Peyer's patch (tissue), 4 donors: ENCODE measurements around the gene IFNL1. TPM values are rescaled to one million over a fixed set of nuclear protein-coding genes. Genes with fewer than 3 reads are reported as not detected.

ENCODE experiments used
- DNase-seq, 3 donors: peaks; one replicate each; pipeline ENCODE4 v3.0.0-alpha.2; 2017 to 2019
- H3K27ac ChIP-seq, 4 donors: fragments of 200-600 bp; sonication (generic); one replicate each; pipeline ENCODE4 v1.5.1; 2016 to 2019
- H3K27me3 ChIP-seq, 2 donors: fragments of 200-600 bp; sonication (generic); one replicate each; pipeline ENCODE4 v1.5.1; 2019
- H3K36me3 ChIP-seq, 3 donors: fragments of 200-600 bp; sonication (generic); one replicate each; pipeline ENCODE4 v1.5.1; 2016 to 2019
- H3K4me1 ChIP-seq, 4 donors: fragments of 200-600 bp; sonication (generic); one replicate each; pipeline ENCODE4 v1.5.1; 2016 to 2019
- H3K4me3 ChIP-seq, 4 donors: fragments of 200-600 bp; sonication (generic); 1 replicate in 3 of 4; 2 replicates in 1 of 4; pipeline ENCODE4 v1.5.1; 2016 to 2019; ENCODE audit warnings: mild to moderate bottlenecking in 1 of 4
- H3K9me3 ChIP-seq, 4 donors: fragments of 200-600 bp; sonication (generic); one replicate each; pipeline ENCODE4 v1.5.1; 2016 to 2019; ENCODE audit warnings: mild to moderate bottlenecking in 1 of 4
- POLR2A ChIP-seq, 2 donors: fragments of 450-650 bp; IDR thresholded peaks; one replicate each; pipeline ENCODE4 v1.5.1; 2017; ENCODE audit warnings: antibody characterized with exemption in 2 of 2, mild to moderate bottlenecking in 2 of 2, moderate library complexity in 2 of 2
- small RNA-seq, 2 donors: library from RNA; depleted of rRNA; stranded (forward); fragments of <200 nt; gene quantifications; one replicate each; pipeline ENCODE3, GENCODE V24; 2016
- total RNA-seq, 4 donors: library from RNA; depleted of rRNA; stranded (reverse); fragments of >200 nt; gene quantifications; one replicate each; pipeline ENCODE4 v1.1.0, GENCODE V29; 2016
- TF ChIP-seq, protein P1 (sequence below), 6 experiments: fragments of 450-650 bp in 4 of 6; fragments of 200-600 bp in 2 of 6; sonication (generic) in 1 of 6; IDR thresholded peaks; one replicate each; pipeline ENCODE4 v1.5.1; 2017 to 2019; ENCODE audit warnings: antibody characterized with exemption in 6 of 6, mild to moderate bottlenecking in 3 of 6, moderate library complexity in 1 of 6

The IFNL1 gene
- total RNA-seq, 4 donors from 2014 or later = not detected

GRCh38 chr19:39341719-39342604, 45.8 kb downstream of the IFNL1 start, which contains the start of gene SAMD4B:
Gene SAMD4B, plus strand, starts transcription at chr19:39342421. Its CDS starts 14,473 bp downstream, at chr19:39356894.
- TF ChIP-seq, protein P1, sequence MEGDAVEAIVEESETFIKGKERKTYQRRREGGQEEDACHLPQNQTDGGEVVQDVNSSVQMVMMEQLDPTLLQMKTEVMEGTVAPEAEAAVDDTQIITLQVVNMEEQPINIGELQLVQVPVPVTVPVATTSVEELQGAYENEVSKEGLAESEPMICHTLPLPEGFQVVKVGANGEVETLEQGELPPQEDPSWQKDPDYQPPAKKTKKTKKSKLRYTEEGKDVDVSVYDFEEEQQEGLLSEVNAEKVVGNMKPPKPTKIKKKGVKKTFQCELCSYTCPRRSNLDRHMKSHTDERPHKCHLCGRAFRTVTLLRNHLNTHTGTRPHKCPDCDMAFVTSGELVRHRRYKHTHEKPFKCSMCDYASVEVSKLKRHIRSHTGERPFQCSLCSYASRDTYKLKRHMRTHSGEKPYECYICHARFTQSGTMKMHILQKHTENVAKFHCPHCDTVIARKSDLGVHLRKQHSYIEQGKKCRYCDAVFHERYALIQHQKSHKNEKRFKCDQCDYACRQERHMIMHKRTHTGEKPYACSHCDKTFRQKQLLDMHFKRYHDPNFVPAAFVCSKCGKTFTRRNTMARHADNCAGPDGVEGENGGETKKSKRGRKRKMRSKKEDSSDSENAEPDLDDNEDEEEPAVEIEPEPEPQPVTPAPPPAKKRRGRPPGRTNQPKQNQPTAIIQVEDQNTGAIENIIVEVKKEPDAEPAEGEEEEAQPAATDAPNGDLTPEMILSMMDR (IDR thresholded peaks at IDR 0.05) = peak; percentile 75 to 94 (median 88)
- peak; percentile 96 to 98 for TF ChIP-seq POLR2A (IDR thresholded peaks at IDR 0.05)
- Histone ChIP-seq H3K36me3 (no peaks in the 10 kb centered on the region), H3K4me1 (peaks cover 0 to 35% (median 11%) of the 10 kb centered on the region in 4 donors)

DNA sequence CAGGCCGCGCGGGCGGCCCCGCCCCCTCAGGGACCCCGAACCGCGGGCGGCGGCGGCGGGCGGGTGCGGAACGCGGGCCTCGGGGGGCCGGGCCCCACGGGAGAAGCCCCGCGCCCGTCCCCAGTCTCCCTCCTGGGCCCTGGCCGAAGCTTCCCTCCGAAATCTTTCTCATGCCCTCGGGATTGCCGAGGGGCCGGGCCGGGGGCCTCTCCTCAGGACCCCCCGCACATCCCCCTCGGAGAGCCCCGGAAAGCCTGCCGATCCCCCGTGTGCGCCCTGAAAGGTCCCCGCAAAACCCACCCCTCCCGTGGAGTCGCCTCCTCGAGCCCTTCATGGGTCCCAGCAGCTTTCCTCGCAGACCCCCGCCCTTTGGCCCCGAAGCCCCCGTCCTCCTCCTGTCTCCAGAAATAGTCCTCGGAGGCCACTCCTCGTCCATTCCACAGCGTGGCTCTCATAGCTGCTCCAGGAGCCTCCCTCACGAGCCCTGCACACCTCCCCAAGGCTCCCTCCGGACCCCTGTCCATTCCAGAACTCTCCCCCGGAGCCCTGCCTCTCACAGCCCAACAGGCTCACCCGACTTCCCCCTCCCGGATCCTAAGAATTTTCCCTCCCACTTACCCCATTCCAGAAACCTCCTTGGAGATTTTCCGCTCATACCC, 46.6 kb downstream of the IFNL1 start:
- H3K27ac ChIP-seq = peak overlapping the region; percentile 77 to 95 (median 86)
- H3K4me3 ChIP-seq = peak overlapping the region; percentile 58 to 91 (median 86)
- DNase-seq = peak in 1 of 3 donors; percentile 51
- no peak for TF ChIP-seq POLR2A (IDR thresholded peaks at IDR 0.05)
- TF ChIP-seq, protein P1 (IDR thresholded peaks at IDR 0.05) = no peak
- H3K27me3 ChIP-seq = no peaks in the 10 kb centered on the region
- peaks cover 0 to 37% (median 11%) of the 10 kb centered on the region in 4 donors for H3K4me1 ChIP-seq
- H3K36me3 ChIP-seq = no peaks in the 10 kb centered on the region
- H3K9me3 ChIP-seq = no peaks in the 10 kb centered on the region

More at GRCh38 chr19:39341719-39342604, 45.8 kb downstream of the IFNL1 start, which contains the start of gene SAMD4B:
- H3K27me3 ChIP-seq = no peaks in the 10 kb centered on the region
- H3K4me3 ChIP-seq = peak within 1 kb of the TSS; percentile 58 to 91 (median 86)
- peak within 1 kb of the TSS; percentile 77 to 95 (median 86) for H3K27ac ChIP-seq
- peak; percentile 99 to 100 (median 99) for DNase-seq
- H3K9me3 ChIP-seq = no peaks in the 10 kb centered on the region

DNA sequence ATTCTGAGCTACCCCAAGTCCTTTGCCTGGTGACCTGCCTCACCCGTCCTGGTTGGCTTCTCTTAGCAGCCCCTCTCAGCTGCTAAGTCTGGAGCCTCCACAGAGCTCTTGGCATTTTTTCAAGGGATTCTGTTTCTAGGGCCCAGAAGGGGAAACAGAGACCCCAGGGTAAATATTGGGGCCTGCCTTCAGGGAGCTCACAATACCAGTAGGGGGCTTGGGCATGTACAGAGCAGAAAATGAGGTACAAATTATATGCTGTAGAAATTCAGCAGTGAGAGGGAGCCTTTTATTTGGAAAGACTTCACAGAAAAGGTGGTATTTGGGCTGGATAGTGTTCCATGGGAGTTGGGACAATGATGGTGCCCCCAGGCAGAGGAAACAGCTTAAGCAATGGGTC, 49.7 kb downstream of the IFNL1 start:
- H3K27ac ChIP-seq = no peak overlapping the region
- peaks cover 0 to 12% (median 0%) of the 10 kb centered on the region in 3 donors for H3K36me3 ChIP-seq
- peaks cover 0 to 31% (median 7%) of the 10 kb centered on the region in 4 donors for H3K4me1 ChIP-seq
- DNase-seq = no peak
- no peaks in the 10 kb centered on the region for H3K9me3 ChIP-seq
- H3K4me3 ChIP-seq = no peak overlapping the region
- H3K27me3 ChIP-seq = no peaks in the 10 kb centered on the region
- no peak for TF ChIP-seq POLR2A (IDR thresholded peaks at IDR 0.05)
- TF ChIP-seq, protein P1 (IDR thresholded peaks at IDR 0.05) = no peak

- no peak for DNase-seq
- TF ChIP-seq, protein P1 (IDR thresholded peaks at IDR 0.05) = no peak
- no peak for TF ChIP-seq POLR2A (IDR thresholded peaks at IDR 0.05)
- Histone ChIP-seq H3K9me3 (no peaks in the 10 kb centered on the region), H3K36me3 (peaks cover 0 to 28% (median 3%) of the 10 kb centered on the region in 3 donors), H3K4me1 (peaks cover 0 to 34% (median 7%) of the 10 kb centered on the region in 4 donors), H3K27ac (no peak overlapping the region), H3K27me3 (no peaks in the 10 kb centered on the region), H3K4me3 (no peak overlapping the region)
Measured at GRCh38 chr19:39347332-39348164, 51.3 kb downstream of the IFNL1 start.

Small RNAs within 50 kb of the gene (small RNA-seq; reads per million reads assigned to genes)
- 0 reads per million in 2 donors for gene AC011445.2

Other genes with a start within 250 kb of the IFNL1 start
- gene ACP7, start 212.0 kb upstream of the IFNL1 start, total RNA-seq = not detected
- gene PAK4, start 170.6 kb upstream of the IFNL1 start, total RNA-seq = 10 to 100 TPM; 24.8 to 73.0 (median 45.7) TPM
- gene NCCRP1, start 99.4 kb upstream of the IFNL1 start, total RNA-seq = 1 to 10 TPM in 1 of 4 donors, not detected in 3; 1.1 TPM
- not detected for gene SYCN, start 92.1 kb upstream of the IFNL1 start, total RNA-seq
- not detected for gene IFNL3, start 51.4 kb upstream of the IFNL1 start, total RNA-seq
- gene IFNL4, start 47.6 kb upstream of the IFNL1 start, total RNA-seq = not detected
- gene IFNL2, start 28.0 kb upstream of the IFNL1 start, total RNA-seq = not detected
- gene LRFN1, start 24.5 kb downstream of the IFNL1 start, total RNA-seq = under 1 TPM in 3 of 4 donors, not detected in 1; 0.18 to 0.95 (median 0.80) TPM
- 100 to 1,000 TPM in 1 of 4 donors, 1 to 10 TPM in 2, not detected in 1; 3.2 to 131 (median 8.6) TPM for gene GMFG, start 39.6 kb downstream of the IFNL1 start, total RNA-seq
- 100 to 1,000 TPM in 2 of 4 donors, 10 to 100 TPM in 2; 69.0 to 126 (median 91.8) TPM for gene SAMD4B, start 46.0 kb downstream of the IFNL1 start, total RNA-seq
- gene PAF1, start 94.7 kb downstream of the IFNL1 start, total RNA-seq = 10 to 100 TPM; 22.2 to 47.3 (median 37.7) TPM
- gene MED29, start 95.0 kb downstream of the IFNL1 start, total RNA-seq = 10 to 100 TPM; 25.4 to 52.8 (median 41.0) TPM
- 100 to 1,000 TPM; 183 to 682 (median 309) TPM for gene ZFP36, start 110.4 kb downstream of the IFNL1 start, total RNA-seq
- 10 to 100 TPM in 3 of 4 donors, 1 to 10 TPM in 1; 7.7 to 42.1 (median 16.1) TPM for gene PLEKHG2, start 116.3 kb downstream of the IFNL1 start, total RNA-seq
- gene RPS16, start 139.5 kb downstream of the IFNL1 start, total RNA-seq = 1,000 to 10,000 TPM in 1 of 4 donors, 100 to 1,000 TPM in 3; 443 to 1,406 (median 686) TPM
- 100 to 1,000 TPM in 3 of 4 donors, 10 to 100 TPM in 1; 98.4 to 173 (median 160) TPM for gene SUPT5H, start 149.2 kb downstream of the IFNL1 start, total RNA-seq
- 10 to 100 TPM; 25.4 to 61.1 (median 33.2) TPM for gene TIMM50, start 184.4 kb downstream of the IFNL1 start, total RNA-seq
- gene DLL3, start 202.5 kb downstream of the IFNL1 start, total RNA-seq = under 1 TPM in 2 of 4 donors, not detected in 2; 0.47 to 0.67 TPM
- gene SELENOV, start 218.7 kb downstream of the IFNL1 start, total RNA-seq = not detected
- gene EID2B, start 236.4 kb downstream of the IFNL1 start, total RNA-seq = 1 to 10 TPM in 2 of 4 donors, under 1 TPM in 1, not detected in 1; 0.35 to 1.7 (median 1.1) TPM
- 10 to 100 TPM in 1 of 4 donors, 1 to 10 TPM in 3; 7.1 to 12.4 (median 8.8) TPM for gene EID2, start 243.8 kb downstream of the IFNL1 start, total RNA-seq